ENCODE results near the gene MRPS5.

- TF ChIP-seq, protein P1, sequence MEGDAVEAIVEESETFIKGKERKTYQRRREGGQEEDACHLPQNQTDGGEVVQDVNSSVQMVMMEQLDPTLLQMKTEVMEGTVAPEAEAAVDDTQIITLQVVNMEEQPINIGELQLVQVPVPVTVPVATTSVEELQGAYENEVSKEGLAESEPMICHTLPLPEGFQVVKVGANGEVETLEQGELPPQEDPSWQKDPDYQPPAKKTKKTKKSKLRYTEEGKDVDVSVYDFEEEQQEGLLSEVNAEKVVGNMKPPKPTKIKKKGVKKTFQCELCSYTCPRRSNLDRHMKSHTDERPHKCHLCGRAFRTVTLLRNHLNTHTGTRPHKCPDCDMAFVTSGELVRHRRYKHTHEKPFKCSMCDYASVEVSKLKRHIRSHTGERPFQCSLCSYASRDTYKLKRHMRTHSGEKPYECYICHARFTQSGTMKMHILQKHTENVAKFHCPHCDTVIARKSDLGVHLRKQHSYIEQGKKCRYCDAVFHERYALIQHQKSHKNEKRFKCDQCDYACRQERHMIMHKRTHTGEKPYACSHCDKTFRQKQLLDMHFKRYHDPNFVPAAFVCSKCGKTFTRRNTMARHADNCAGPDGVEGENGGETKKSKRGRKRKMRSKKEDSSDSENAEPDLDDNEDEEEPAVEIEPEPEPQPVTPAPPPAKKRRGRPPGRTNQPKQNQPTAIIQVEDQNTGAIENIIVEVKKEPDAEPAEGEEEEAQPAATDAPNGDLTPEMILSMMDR (IDR thresholded peaks at IDR 0.05): no peak
- no peak for TF ChIP-seq EZH2phosphoT487 (IDR thresholded peaks at IDR 0.05)
Measured at GRCh38 chr2:95056044-95056443, 65.6 kb downstream of the MRPS5 start.
